KMS-11 (cell line): ENCODE measurements around the gene ATF4.
A peak's percentile ranks its signal among the peaks of the same experiment; 100 is the strongest.

Source experiments
- H2AFZ ChIP-seq: fragments of 200-600 bp; sonication (generic); 2 replicates; pipeline ENCODE4 v1.6.1; 2016; ENCODE audit warnings: antibody characterized with exemption, mixed run types, low read depth
- H3K27ac ChIP-seq: fragments of 200-600 bp; sonication (generic); 2 replicates; pipeline ENCODE4 v1.6.1; 2016; ENCODE audit warnings: mild to moderate bottlenecking, mixed run types
- H3K27me3 ChIP-seq: fragments of 200-600 bp; sonication (generic); 2 replicates; pipeline ENCODE4 v1.6.1; 2017; ENCODE audit warnings: mild to moderate bottlenecking, low read depth, mixed run types, moderate library complexity; ENCODE audit not compliant: insufficient read depth
- H3K36me3 ChIP-seq: fragments of 200-600 bp; sonication (generic); 2 replicates; pipeline ENCODE4 v1.6.1; 2017; ENCODE audit warnings: mild to moderate bottlenecking, mixed run types; ENCODE audit not compliant: insufficient read depth
- H3K4me1 ChIP-seq: fragments of 200-600 bp; sonication (generic); 2 replicates; pipeline ENCODE4 v1.6.1; 2016; ENCODE audit warnings: mild to moderate bottlenecking, low read depth, mixed run types; ENCODE audit not compliant: poor library complexity, severe bottlenecking
- H3K4me2 ChIP-seq: fragments of 200-600 bp; sonication (generic); 2 replicates; pipeline ENCODE4 v1.7.0; 2016; ENCODE audit warnings: mild to moderate bottlenecking, mixed run types
- H3K4me3 ChIP-seq: fragments of 200-600 bp; sonication (generic); IDR thresholded peaks from 2 replicates; pipeline ENCODE4 v1.6.1; 2017; ENCODE audit warnings: low read depth, low read length, mixed read lengths; ENCODE audit not compliant: insufficient read depth
- H3K79me2 ChIP-seq: fragments of 200-600 bp; sonication (generic); 2 replicates; pipeline ENCODE4 v1.6.1; 2016; ENCODE audit warnings: low read depth, mixed run types; ENCODE audit not compliant: insufficient read depth
- H3K9ac ChIP-seq: fragments of 200-600 bp; sonication (generic); 2 replicates; pipeline ENCODE4 v1.6.1; 2016; ENCODE audit warnings: mild to moderate bottlenecking, mixed run types
- H4K20me1 ChIP-seq: fragments of 200-600 bp; sonication (generic); 2 replicates; pipeline ENCODE4 v1.6.1; 2016; ENCODE audit warnings: mild to moderate bottlenecking, mixed run types; ENCODE audit not compliant: insufficient read depth
- TF ChIP-seq, protein P1 (sequence below): fragments of 200-600 bp; sonication (generic); conservative IDR thresholded peaks from 2 replicates; pipeline ENCODE4 v1.6.1; 2017; ENCODE audit warnings: low read depth, mild to moderate bottlenecking, antibody characterized with exemption, low read length, moderate library complexity, mixed read lengths

The ATF4 gene

GRCh38 chr22:39556970-39557841 lies 36.8 kb downstream of the ATF4 start:
- H3K27me3 ChIP-seq = peaks cover 49% of the 10 kb centered on the region
- no peak overlapping the region for H2AFZ ChIP-seq

GRCh38 chr22:39558254-39558727 lies 37.9 kb downstream of the ATF4 start:
- no peak overlapping the region for H3K4me3 ChIP-seq
- no peaks in the 10 kb centered on the region for H3K4me1 ChIP-seq
- no peaks in the 10 kb centered on the region for H4K20me1 ChIP-seq
- H3K36me3 ChIP-seq = no peaks in the 10 kb centered on the region
- H2AFZ ChIP-seq = no peak overlapping the region
- peaks cover 38% of the 10 kb centered on the region for H3K27me3 ChIP-seq
- TF ChIP-seq, protein P1, sequence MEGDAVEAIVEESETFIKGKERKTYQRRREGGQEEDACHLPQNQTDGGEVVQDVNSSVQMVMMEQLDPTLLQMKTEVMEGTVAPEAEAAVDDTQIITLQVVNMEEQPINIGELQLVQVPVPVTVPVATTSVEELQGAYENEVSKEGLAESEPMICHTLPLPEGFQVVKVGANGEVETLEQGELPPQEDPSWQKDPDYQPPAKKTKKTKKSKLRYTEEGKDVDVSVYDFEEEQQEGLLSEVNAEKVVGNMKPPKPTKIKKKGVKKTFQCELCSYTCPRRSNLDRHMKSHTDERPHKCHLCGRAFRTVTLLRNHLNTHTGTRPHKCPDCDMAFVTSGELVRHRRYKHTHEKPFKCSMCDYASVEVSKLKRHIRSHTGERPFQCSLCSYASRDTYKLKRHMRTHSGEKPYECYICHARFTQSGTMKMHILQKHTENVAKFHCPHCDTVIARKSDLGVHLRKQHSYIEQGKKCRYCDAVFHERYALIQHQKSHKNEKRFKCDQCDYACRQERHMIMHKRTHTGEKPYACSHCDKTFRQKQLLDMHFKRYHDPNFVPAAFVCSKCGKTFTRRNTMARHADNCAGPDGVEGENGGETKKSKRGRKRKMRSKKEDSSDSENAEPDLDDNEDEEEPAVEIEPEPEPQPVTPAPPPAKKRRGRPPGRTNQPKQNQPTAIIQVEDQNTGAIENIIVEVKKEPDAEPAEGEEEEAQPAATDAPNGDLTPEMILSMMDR = no peak
- H3K9ac ChIP-seq = no peak overlapping the region
- H3K4me2 ChIP-seq = no peak overlapping the region
- H3K27ac ChIP-seq = no peak overlapping the region
- no peaks in the 10 kb centered on the region for H3K79me2 ChIP-seq

More at GRCh38 chr22:39556970-39557841, 36.8 kb downstream of the ATF4 start:
- H3K4me2 ChIP-seq = no peak overlapping the region
- H3K4me3 ChIP-seq = no peak overlapping the region
- H3K79me2 ChIP-seq = no peaks in the 10 kb centered on the region
- H3K27ac ChIP-seq = no peak overlapping the region
- no peaks in the 10 kb centered on the region for H3K4me1 ChIP-seq
- no peaks in the 10 kb centered on the region for H3K36me3 ChIP-seq
- H3K9ac ChIP-seq = no peak overlapping the region
- TF ChIP-seq, protein P1 = no peak
- no peaks in the 10 kb centered on the region for H4K20me1 ChIP-seq

- no peaks in the 10 kb centered on the region for H3K36me3 ChIP-seq
- H2AFZ ChIP-seq = no peak overlapping the region
- peaks cover 38% of the 10 kb centered on the region for H3K27me3 ChIP-seq
- no peak overlapping the region for H3K27ac ChIP-seq
- H3K4me1 ChIP-seq = no peaks in the 10 kb centered on the region
- H3K9ac ChIP-seq = no peak overlapping the region
- H3K4me2 ChIP-seq = no peak overlapping the region
- no peaks in the 10 kb centered on the region for H3K79me2 ChIP-seq
- H4K20me1 ChIP-seq = no peaks in the 10 kb centered on the region
- TF ChIP-seq, protein P1 = no peak
- no peak overlapping the region for H3K4me3 ChIP-seq
These were observed 38.6 kb downstream of the ATF4 start for GRCh38 chr22:39558950-39559349.

GRCh38 chr22:39559456-39560105 lies 39.2 kb downstream of the ATF4 start:
- Histone ChIP-seq H3K36me3 (no peaks in the 10 kb centered on the region), H2AFZ (no peak overlapping the region), H3K27me3 (peaks cover 38% of the 10 kb centered on the region), H3K27ac (no peak overlapping the region), H4K20me1 (no peaks in the 10 kb centered on the region), H3K4me1 (no peaks in the 10 kb centered on the region), H3K4me3 (no peak overlapping the region), H3K9ac (no peak overlapping the region), H3K4me2 (no peak overlapping the region), H3K79me2 (no peaks in the 10 kb centered on the region)
- TF ChIP-seq, protein P1 = peak; percentile 72
